CD14-positive monocyte (primary cell): ENCODE measurements around the gene IL4R. TPM values are rescaled to one million over a fixed set of nuclear protein-coding genes. Genes with fewer than 3 reads are reported as not detected.

Source experiments
- DNase-seq, 3 donors: peaks; one replicate each; pipeline ENCODE4 v3.0.0-alpha.2; 2011 to 2022
- H2AFZ ChIP-seq: 2 replicates; pipeline ENCODE4 v1.6.0; 2012; ENCODE audit warnings: mild to moderate bottlenecking, low read depth, low read length, inconsistent platforms; ENCODE audit not compliant: insufficient read depth, poor library complexity, severe bottlenecking
- H3K27ac ChIP-seq, 2 donors: 1 replicate in 1 of 2; 2 replicates in 1 of 2; pipeline ENCODE4 v1.5.1; 2012 to 2013; ENCODE audit warnings: low read length in 2 of 2, control low read depth in 1 of 2, inconsistent platforms in 1 of 2, low read depth in 1 of 2, mild to moderate bottlenecking in 1 of 2
- H3K27me3 ChIP-seq, 2 donors: one replicate each; pipeline versions ENCODE4 v1.6.0 to v1.6.1; 2011 to 2013; ENCODE audit warnings: low read length in 2 of 2; ENCODE audit not compliant: control insufficient read depth in 2 of 2, insufficient read depth in 2 of 2
- H3K36me3 ChIP-seq, 2 donors: replicated peaks in 1 of 2; 1 replicate in 1 of 2; 2 replicates in 1 of 2; pipeline versions ENCODE4 v1.5.1 to v1.6.1; 2012 to 2013; ENCODE audit warnings: low read length in 2 of 2, control low read depth in 1 of 2, inconsistent platforms in 1 of 2, mild to moderate bottlenecking in 1 of 2; ENCODE audit not compliant: insufficient read depth in 2 of 2, control insufficient read depth in 1 of 2
- H3K4me1 ChIP-seq, 2 donors: 1 replicate in 1 of 2; 2 replicates in 1 of 2; pipeline versions ENCODE4 v1.5.1 to v1.6.1; 2012 to 2013; ENCODE audit warnings: low read length in 2 of 2, control low read depth in 1 of 2, inconsistent platforms in 1 of 2, mild to moderate bottlenecking in 1 of 2, moderate library complexity in 1 of 2; ENCODE audit not compliant: insufficient read depth in 2 of 2, control insufficient read depth in 1 of 2
- H3K4me2 ChIP-seq: replicated peaks from 2 replicates; pipeline ENCODE3; 2012; ENCODE audit warnings: low read length, moderate library complexity, mild to moderate bottlenecking; ENCODE audit not compliant: poor library complexity, severe bottlenecking; ENCODE audit errors: extremely low read depth
- H3K4me3 ChIP-seq, 3 experiments: fragments of 200-600 bp in 1 of 3; sonication (generic) in 1 of 3; replicated peaks in 1 of 3; 1 replicate in 2 of 3; 2 replicates in 1 of 3; pipeline ENCODE4 v1.5.1; 2011 to 2013; ENCODE audit warnings: low read length in 3 of 3, mild to moderate bottlenecking in 3 of 3, control low read depth in 2 of 3, low read depth in 2 of 3, inconsistent platforms in 1 of 3, moderate library complexity in 1 of 3
- H3K79me2 ChIP-seq: 2 replicates; pipeline ENCODE4 v1.6.0; 2012; ENCODE audit warnings: mild to moderate bottlenecking, control low read depth, inconsistent platforms, low read length, moderate library complexity; ENCODE audit not compliant: insufficient read depth
- H3K9ac ChIP-seq: 2 replicates; pipeline ENCODE4 v1.6.0; 2017; ENCODE audit warnings: low read length, mild to moderate bottlenecking; ENCODE audit not compliant: insufficient read depth, poor library complexity, severe bottlenecking
- H3K9me3 ChIP-seq, 2 donors: replicated peaks in 1 of 2; 1 replicate in 1 of 2; 2 replicates in 1 of 2; pipeline versions ENCODE4 v1.5.1 to v1.6.1; 2012 to 2013; ENCODE audit warnings: low read length in 2 of 2, control low read depth in 1 of 2; ENCODE audit not compliant: control insufficient read depth in 1 of 2, insufficient read depth in 1 of 2
- H4K20me1 ChIP-seq: 2 replicates; pipeline ENCODE4 v1.6.0; 2012; ENCODE audit warnings: mild to moderate bottlenecking, low read length, control low read depth, moderate library complexity; ENCODE audit not compliant: insufficient read depth
- H3K27ac Mint-ChIP-seq, 7 donors: one replicate each; pipeline ENCODE4 v1.8.0; 2020; ENCODE audit warnings: mild to moderate bottlenecking in 7 of 7, mixed read lengths in 7 of 7, moderate library complexity in 6 of 7, inconsistent platforms in 2 of 7
- H3K27me3 Mint-ChIP-seq, 3 donors: one replicate each; pipeline ENCODE4 v1.8.0; 2021 to 2022; ENCODE audit warnings: low read depth in 3 of 3, mild to moderate bottlenecking in 3 of 3, mixed read lengths in 3 of 3, moderate library complexity in 3 of 3, inconsistent platforms in 1 of 3
- H3K36me3 Mint-ChIP-seq, 2 donors: one replicate each; pipeline ENCODE4 v1.8.0; 2020; ENCODE audit warnings: mixed read lengths in 2 of 2, inconsistent platforms in 1 of 2, mild to moderate bottlenecking in 1 of 2
- H3K4me1 Mint-ChIP-seq: one replicate; pipeline ENCODE4 v1.8.0; 2020; ENCODE audit warnings: mild to moderate bottlenecking, mixed read lengths
- H3K4me3 Mint-ChIP-seq, 2 donors: one replicate each; pipeline ENCODE4 v1.8.0; 2020; ENCODE audit warnings: mild to moderate bottlenecking in 2 of 2, mixed read lengths in 2 of 2, moderate library complexity in 1 of 2
- H3K9me3 Mint-ChIP-seq, 7 donors: one replicate each; pipeline ENCODE4 v1.8.0; 2020 to 2022; ENCODE audit warnings: mixed read lengths in 7 of 7, mild to moderate bottlenecking in 6 of 7, moderate library complexity in 6 of 7, inconsistent platforms in 2 of 7
- WGBS: methylation state at CpG from one replicate; pipeline ENCODE4 v1.1.5; 2013; ENCODE audit warnings: missing lambda C conversion rate; ENCODE audit not compliant: insufficient coverage; 5-methylcytosine and 5-hydroxymethylcytosine counted together
- intact Hi-C, 2 donors: fragments of 100-400 bp; cut with micrococcal nuclease; formaldehyde crosslinking; loops; one replicate each; pipeline versions ENCODE4 v1.15.0 to v1.15.1; 2023
- polyA plus RNA-seq, 3 donors: library from polyadenylated mRNA; depleted of rRNA in 1 of 3; unstranded in 2 of 3; stranded (reverse) in 1 of 3; fragments of 300-500 nt in 2 of 3; fragments of >200 nt in 1 of 3; fragmentation: Illumina TruSeq in 2 of 3; gene quantifications; 1 replicate in 2 of 3; 2 replicates in 1 of 3; pipeline ENCODE4 v1.2.3, GENCODE V29; 2012 to 2021
- TF ChIP-seq, protein P1 (sequence below): fragments of 200-600 bp; IDR thresholded peaks from one replicate; pipeline ENCODE4 v1.8.0; 2022; ENCODE audit warnings: antibody characterized with exemption, mild to moderate bottlenecking

The IL4R gene
- polyA plus RNA-seq, 3 donors = 25.1 to 80.4 (median 35.6) TPM

DNA sequence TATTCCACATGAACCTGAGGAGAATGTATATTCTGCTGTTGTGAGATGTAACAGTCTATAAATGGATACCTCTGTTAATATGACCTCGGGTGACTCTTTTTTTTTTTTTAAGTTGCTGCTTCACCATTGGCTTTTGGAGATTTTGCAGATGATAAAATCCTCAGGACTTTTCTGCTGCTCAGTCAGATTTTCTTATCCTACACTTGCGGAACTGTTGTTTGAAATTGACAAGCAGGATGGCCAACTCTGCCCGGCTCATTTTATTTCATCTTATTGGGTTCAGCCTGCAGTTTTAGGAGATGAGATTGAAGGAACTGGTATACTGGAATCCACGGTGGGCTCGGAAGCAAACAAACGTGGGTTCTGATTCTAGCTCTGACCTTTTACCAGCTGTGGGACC lies 19.3 kb downstream of the IL4R start:
- Histone ChIP-seq H3K4me2 (no peak overlapping the region), H2AFZ (no peak overlapping the region), H3K27ac (peak overlapping the region in 1 of 2 donors; percentile 57), H4K20me1 (peaks cover 62% of the 10 kb centered on the region), H3K4me1 (peaks cover 6 to 35% of the 10 kb centered on the region in 2 donors), H3K79me2 (peaks cover 98% of the 10 kb centered on the region), H3K4me3 (no peak overlapping the region), H3K27me3 (no peaks in the 10 kb centered on the region), H3K9ac (no peak overlapping the region), H3K36me3 (peaks cover 52 to 64% of the 10 kb centered on the region in 2 donors), H3K9me3 (no peaks in the 10 kb centered on the region)
- no peak for DNase-seq
- Mint-ChIP-seq H3K4me1 (peaks cover 32% of the 10 kb centered on the region), H3K36me3 (peaks cover 68 to 84% of the 10 kb centered on the region in 2 donors), H3K4me3 (no peak overlapping the region), H3K27me3 (peaks cover 0 to 2% (median 0%) of the 10 kb centered on the region in 3 donors), H3K9me3 (peaks cover 0 to 3% (median 0%) of the 10 kb centered on the region in 7 donors), H3K27ac (peak overlapping the region in 5 of 7 donors; percentile 45 to 93 (median 85))
- intact Hi-C loops = loop anchor here in 1 of 2 donors (2.0 kb wide), 1 partner anchor 14 kb away; no protein-coding TSS in a partner anchor
- TF ChIP-seq, protein P1, sequence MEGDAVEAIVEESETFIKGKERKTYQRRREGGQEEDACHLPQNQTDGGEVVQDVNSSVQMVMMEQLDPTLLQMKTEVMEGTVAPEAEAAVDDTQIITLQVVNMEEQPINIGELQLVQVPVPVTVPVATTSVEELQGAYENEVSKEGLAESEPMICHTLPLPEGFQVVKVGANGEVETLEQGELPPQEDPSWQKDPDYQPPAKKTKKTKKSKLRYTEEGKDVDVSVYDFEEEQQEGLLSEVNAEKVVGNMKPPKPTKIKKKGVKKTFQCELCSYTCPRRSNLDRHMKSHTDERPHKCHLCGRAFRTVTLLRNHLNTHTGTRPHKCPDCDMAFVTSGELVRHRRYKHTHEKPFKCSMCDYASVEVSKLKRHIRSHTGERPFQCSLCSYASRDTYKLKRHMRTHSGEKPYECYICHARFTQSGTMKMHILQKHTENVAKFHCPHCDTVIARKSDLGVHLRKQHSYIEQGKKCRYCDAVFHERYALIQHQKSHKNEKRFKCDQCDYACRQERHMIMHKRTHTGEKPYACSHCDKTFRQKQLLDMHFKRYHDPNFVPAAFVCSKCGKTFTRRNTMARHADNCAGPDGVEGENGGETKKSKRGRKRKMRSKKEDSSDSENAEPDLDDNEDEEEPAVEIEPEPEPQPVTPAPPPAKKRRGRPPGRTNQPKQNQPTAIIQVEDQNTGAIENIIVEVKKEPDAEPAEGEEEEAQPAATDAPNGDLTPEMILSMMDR = no peak
- 96% methylated on average over 4 of the region's 6 CpGs for WGBS

GRCh38 chr16:27333549-27333948 lies 19.8 kb downstream of the IL4R start:
- peaks cover 32% of the 10 kb centered on the region for H3K4me1 Mint-ChIP-seq
- TF ChIP-seq, protein P1 = no peak
- H3K27ac Mint-ChIP-seq = peak overlapping the region in 4 of 7 donors; percentile 53 to 93 (median 77)

More at GRCh38 chr16:27333549-27333948, 19.8 kb downstream of the IL4R start:
- H3K9ac ChIP-seq = no peak overlapping the region
- H3K27ac ChIP-seq = peak overlapping the region in 1 of 2 donors; percentile 57
- no peak overlapping the region for H2AFZ ChIP-seq
- peaks cover 67% of the 10 kb centered on the region for H4K20me1 ChIP-seq
- no peak overlapping the region for H3K4me3 ChIP-seq
- H3K27me3 ChIP-seq = no peaks in the 10 kb centered on the region
- intact Hi-C loops = loop anchor here in 1 of 2 donors (2.0 kb wide), 1 partner anchor 13 kb away; no protein-coding TSS in a partner anchor
- Mint-ChIP-seq H3K36me3 (peaks cover 72 to 88% of the 10 kb centered on the region in 2 donors), H3K9me3 (peaks cover 0 to 3% (median 0%) of the 10 kb centered on the region in 7 donors), H3K27me3 (peaks cover 0 to 2% (median 0%) of the 10 kb centered on the region in 3 donors), H3K4me3 (no peak overlapping the region)
- H3K79me2 ChIP-seq = peaks cover 98% of the 10 kb centered on the region
- no peak overlapping the region for H3K4me2 ChIP-seq
- H3K9me3 ChIP-seq = no peaks in the 10 kb centered on the region
- DNase-seq = no peak
- peaks cover 4 to 31% of the 10 kb centered on the region in 2 donors for H3K4me1 ChIP-seq
- H3K36me3 ChIP-seq = peaks cover 52 to 68% of the 10 kb centered on the region in 2 donors
- WGBS = 94% methylated on average over 2 of the region's 3 CpGs
